CD4-positive, alpha-beta T cell treated with Interleukin-15 for 1 hour (primary cell): ENCODE results near the gene GRID1.

Experiments used
- DNase-seq: peaks from one replicate; pipeline ENCODE4 v3.0.0-alpha.2; 2020

The GRID1 gene

DNA sequence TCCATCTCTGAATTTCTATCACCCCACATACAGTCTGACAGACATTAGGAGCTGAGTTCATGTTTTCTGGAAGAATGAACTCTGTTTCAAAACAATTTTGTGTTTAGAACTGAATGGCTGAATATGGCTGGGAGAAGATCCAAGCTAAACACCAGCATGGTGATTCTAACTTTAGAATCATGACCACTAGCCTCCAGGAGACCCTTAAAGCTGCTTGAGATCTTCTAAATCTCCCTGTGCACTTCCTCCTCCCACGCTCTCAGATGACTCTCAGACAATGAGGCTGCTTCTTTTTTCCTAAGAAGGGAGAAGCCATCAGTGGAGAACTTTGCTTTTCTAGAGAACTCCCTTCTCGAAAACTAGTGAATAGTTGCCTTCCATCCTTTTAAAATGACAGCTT is 711.2 kb downstream of the GRID1 start:
- no peak for DNase-seq

DNA sequence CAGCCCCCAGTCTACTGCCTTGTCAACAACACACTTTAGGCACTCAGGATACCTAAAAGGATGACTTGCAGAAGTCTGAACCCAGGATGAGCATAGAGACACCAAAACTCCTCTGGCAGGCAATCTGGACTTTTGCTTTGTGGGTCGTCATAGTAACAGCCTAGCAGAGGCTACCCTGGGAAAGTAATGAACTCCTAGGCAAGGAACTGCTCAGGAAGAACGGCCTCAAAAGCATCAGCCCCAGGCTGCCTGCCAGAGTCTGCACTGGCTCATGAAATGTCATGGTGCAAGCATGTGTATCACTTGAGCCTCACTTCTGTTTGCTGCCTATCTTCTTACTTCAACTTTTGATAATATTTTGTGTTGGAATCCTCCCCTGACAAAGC is 715.1 kb downstream of the GRID1 start:
- DNase-seq = no peak

DNA sequence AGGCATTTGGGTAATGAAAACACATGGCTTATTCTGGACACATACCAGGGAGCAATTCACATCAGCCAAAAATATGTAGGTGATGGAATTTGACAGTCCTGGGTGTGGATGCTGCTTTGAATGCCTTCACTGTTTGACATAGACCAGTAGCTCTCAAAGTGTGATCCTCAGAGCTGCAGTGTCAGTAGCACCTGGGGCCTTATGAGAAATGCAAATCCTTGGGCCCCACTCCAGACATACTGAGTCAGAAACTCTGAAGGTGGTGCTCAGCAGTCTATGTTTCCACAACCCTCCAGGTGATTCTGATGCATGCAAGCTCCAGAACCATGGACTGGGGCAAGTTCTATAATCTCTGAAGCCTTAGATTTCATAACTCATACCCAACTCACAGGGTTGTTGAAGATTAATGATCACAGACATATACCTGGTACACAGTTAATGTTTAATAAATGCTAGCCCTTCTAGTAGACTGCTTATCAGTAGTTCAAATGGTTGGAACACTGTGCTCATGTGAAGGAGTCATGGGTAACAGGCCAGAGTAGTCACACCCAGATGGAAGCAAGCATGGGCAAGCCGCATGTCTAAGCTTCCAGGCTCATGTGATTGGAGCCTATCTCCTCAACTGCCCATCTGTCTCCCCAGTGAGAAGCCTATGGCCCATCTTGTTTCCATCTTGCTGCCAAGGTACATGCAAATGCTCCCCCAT is 715.7 kb downstream of the GRID1 start:
- no peak for DNase-seq

DNA sequence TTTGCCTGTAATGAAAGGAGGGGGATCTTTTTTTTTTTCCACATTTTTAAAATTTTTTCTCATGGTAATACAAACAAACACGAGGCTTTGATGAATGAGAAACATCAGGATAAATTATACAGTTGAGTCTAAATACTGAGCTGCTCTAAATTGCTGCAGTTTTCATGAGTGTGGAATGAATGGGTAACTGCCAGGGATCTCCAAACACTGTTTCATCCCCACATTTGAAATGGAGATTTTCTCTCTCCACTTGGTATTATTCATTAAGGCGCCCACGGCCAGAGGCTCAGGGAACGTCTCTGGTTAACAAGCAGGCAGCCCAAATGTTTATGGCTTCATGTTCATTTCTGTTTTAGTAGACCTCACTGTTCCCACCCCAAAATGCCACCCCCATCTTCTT is 717.1 kb downstream of the GRID1 start:
- no peak for DNase-seq

DNA sequence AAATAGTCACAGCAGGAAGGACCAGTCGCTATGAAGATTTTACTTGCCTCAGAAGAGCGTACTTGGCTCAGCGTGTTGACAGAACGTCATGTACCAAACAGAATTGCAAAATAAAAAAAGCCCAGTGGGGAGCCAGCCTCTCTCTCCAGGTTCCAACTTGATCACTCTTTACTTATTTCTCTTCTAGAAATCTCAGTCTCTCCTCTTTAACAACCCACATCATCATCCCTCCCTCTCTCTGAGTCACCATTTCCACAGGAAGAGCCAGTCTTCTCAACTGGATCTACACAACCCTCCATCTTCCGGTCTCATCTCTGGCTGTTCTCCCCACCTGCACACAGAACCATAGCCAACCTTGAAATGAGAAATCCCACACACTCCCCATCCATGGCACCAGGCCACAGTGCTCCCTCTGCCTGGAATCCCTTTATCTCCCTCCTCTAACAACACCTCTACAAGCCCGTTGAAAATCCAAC is 718.3 kb downstream of the GRID1 start:
- DNase-seq = no peak

DNA sequence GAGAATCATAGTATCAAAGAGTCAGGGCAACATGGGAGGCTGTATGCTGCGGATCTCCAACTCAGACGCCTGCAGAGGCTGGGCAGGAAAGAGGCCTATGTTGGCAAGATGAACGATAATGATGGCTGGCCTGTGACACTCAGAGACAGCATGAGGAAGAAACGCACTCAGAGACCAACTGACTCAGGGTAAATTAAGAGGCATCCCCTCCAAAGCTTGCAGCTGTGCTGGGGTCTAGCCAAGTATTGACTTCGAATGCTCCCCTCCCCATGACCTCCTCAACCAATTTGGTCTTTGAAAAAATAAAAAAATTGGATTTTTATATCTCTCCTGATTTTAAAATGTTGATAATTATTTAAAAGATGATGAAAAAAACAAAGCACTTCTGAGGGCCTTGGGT is 718.9 kb downstream of the GRID1 start:
- no peak for DNase-seq

DNA sequence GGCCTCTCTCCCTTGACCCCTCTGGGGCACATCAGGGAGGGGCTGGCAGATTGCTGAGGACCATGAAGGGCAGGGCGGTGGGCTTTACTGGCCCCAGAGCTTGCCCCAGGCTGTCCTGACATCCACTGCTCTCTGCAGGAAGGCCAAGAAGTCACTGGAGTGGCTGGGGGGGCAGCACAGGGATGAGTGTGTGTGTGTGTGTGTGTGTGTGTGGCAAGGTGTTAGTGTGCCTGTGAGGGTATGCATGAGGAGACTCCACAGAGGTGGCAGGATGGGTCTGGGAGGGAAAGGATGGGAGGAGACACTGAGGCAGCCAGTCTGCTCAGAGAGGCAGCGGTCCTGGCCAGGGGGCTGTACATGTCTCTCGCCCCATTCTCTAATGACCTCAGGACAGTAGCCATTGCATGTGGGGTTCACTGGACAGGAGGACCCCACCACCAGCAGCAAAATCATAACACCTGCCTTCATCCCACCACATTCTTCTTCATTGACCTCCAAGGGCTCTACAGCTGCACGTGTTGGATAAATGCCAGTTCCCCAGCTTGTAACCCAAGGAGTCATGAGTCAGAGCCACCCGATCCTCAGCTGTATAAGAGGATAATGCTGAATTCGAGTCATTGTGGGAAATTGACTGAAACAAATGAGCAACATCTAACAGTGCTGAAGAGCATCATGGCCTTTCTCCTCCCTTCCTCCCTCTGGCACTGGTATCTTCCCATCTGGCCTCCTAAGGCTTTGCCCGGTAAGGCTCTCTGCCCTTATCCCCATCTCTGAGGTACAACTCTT is 720.5 kb downstream of the GRID1 start:
- DNase-seq = no peak

DNA sequence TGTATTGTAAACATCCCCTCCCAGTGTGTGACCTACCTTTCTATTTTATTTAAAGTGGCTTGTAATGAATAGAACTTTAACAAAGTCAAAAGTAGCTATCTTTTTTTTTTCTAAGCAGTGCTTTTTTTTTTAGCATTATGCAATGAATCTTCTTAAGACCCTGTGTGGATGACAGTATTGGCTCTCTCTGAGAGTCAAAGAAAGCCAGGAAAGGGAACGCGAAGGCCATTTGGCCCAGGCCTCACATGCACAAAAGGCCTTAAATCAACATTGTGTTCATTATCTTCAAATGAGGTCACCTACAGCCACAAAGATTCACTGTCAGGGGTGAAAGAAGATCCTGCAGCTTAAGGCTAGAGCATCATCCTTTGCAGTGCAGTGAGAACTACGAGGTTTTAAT is 721.5 kb downstream of the GRID1 start:
- DNase-seq = no peak

DNA sequence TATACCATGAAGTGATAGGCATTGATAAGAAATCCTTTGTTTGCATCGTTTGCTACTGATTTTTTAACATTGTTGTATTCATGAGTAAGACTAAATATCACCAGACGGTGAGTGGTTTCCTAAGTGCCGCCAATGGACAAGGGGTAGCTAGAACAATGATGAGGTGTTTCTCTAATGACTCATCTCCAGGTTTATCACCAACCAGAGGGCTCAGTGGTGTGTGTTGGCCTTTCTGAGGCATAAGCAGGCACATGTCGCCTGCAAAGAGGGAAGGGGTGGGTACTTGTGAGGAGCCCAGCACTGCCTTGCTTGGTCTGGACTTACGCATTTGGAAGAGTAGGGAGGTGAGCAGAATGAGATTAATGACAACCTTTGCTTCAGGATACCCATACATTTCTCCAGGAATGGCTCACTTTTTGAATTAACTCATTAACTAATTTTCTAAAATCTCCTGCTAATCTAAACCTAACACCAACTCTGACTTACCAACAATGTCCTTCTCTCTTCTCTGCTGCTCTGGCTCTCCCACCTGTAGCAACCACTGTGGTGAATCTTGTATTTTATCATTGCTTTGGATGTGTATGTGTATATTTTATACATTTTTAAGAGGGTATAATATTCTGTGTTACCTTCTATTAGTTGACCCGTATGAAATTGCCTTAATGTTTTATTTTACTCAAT is 722.6 kb downstream of the GRID1 start:
- no peak for DNase-seq

DNA sequence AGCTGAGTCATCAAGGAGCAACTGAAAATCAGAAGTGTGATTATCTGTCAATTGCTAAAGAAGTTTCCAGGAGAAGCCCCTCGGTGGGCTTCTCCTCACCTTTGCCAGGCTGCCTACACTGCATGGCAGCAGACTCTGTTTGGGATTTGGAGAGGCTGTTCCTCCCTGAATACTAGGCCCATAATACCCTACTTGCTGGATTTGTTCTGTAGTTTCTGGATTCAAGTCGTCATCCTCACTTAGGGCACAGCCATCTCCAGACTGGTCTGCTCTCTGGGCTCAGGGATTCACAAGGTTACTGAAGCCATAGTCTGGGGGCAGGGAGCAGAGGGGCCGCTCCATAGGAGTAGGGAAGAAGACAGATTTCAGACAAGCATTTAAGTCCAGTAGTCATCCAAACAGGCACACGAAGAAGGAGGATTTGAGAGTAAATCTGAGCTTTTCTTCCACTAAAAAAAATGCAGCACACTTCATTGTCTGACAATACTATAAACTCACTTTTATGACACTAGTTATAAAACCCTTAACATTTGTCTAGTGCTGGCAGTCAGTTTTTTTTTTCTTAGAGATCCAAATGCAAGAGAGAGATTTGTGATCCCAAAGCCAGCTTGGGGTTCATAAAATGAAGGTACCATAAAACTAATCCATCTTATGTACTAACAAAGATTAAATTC is 723.3 kb downstream of the GRID1 start:
- no peak for DNase-seq

DNA sequence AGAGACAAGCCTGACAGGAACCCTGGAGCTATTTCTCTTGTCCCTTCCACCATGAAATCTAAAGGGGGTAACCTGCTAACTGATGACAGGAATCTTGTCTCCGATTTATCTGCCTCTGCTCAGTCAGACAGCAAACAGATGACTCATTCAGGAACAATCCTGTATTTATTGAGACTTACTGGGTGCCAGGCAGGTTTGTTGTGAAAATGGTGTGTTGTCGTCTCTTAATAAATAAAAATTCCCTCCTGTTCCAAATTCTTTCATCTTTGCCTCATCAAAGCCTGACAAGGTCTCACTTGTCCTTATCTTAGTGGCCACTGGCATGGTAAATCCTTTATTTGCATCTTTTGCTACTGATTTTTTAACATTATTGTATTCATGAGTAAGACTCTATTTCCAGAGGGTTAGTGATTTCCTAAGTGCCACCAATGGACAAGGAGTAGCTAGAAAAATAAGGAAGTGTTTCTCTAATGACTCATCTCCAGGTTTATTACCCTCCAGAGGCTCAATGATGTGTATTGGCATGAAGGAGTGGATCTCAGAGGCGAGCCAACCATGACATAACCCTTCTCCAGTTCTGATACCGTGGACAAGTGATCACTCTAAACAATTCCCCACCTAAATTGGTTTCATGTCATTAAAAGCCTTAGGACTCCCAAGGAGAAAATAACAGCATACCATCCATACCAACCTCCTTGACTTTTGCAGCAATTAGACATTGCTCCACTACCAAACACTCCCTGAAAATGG is 724.0 kb downstream of the GRID1 start:
- DNase-seq = no peak

DNA sequence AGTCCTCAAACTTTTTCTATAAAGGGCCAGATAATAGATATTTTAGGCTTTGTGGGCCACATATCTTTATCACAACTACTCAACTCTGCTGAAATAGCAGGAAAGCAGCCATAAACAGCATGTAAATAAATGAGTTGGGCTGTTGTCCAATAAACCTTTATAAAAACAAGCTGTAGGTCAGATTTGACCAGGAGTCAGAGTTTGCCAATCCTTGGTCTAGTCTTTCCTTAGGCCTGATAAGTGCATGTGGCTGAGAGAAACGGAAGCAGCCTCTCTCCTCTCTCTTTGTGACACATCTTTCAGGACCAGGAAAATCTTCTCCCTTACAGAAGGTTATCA is 724.5 kb downstream of the GRID1 start:
- DNase-seq = no peak

DNA sequence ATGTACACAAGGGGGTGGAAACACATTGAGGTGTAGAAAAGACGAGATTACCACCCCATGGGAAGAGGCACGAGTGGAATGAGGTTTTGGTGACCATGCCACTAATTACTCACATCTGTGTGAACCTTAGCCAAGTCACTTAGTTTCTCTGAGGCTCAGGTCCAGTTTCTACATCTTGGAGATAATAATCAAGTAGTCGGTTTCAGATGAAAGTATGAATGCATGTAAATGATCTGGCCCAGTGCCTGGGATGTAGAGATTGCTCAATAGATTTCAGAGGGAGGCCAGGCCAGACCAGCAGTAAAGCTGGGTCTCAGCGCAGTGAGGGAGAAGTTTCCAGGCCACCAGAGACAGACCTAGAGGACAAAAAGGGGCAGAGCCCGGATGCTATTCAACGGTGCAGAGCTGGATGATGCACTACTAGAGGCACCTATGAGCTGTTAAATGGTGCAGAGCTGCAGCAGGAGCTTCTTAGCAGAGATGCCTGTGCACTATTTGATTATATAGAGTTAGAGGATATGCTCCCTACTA is 725.1 kb downstream of the GRID1 start:
- no peak for DNase-seq

DNA sequence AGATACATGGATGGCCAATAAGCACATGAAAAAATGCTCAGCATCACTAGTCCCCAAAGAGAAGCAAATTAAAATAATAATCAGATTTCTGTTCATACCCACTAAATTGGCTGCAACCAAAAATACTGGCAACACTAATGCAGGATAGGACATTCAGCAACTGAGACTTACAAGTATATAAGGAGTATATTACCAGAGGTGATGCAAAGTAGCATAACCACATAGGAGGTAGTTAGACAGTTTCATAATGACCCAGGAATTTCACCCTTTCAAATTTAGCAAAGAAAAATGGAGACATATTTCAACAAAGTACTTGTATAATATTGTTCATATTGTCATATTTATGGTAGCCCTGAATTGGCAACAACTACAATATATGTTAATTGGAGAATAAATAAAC is 727.8 kb downstream of the GRID1 start:
- DNase-seq = no peak

DNA sequence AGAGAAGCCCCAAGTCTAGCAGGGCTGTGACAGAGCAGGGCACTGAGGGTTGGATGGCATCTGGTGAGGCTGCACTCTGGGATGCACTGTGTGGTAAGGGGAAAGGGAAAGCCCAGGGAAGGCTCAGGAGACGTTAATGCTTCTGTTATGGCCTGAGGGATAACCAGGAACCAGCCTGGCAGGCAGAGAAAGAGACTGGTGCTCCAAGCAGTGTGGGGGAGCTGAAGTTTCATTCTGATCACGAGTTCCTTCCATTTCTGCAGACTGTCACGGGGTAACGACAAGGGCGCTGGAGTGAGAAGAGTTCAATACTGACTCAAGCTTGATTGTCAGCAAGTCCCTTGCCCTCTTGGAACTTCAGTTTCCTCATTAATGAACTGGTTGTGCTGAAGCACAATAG is 730.9 kb downstream of the GRID1 start:
- no peak for DNase-seq

DNA sequence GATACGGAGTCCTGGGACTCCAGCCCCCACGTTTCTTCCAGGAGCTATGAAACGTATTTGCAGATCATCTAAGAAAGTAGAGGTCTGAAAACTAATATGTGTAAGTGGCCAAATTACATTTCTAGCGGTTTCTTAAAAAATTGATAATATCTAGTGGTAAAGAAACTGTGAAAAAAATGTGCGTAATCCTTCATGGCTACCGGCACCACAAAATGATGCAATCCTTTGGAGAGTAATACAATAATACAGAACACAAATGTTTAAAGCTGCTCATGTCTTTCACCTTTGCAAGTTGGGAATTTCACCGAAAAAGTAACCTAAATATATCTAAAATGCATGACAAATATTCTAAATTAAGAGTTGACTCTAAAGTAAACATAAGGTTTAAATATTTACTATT is 742.1 kb downstream of the GRID1 start:
- no peak for DNase-seq

DNA sequence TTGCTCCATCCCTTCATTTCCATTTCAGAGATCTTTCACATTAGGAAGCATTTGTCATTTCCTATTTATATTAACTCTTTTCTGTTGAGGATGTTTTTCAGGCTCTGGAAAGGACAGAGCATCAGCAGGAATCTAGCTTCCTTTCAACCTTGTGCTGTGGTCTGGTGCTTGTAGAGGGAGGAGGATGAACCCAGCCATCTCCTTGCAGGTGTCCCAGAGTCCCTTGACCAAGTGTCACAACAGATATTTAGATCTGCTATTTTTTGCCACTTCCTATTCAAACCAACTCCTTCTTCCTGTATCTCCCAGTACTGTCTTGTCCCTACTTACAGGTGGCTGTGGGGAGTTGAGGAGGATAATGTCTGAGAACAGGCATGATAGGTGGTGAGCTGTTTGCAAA is 742.8 kb downstream of the GRID1 start:
- no peak for DNase-seq

DNA sequence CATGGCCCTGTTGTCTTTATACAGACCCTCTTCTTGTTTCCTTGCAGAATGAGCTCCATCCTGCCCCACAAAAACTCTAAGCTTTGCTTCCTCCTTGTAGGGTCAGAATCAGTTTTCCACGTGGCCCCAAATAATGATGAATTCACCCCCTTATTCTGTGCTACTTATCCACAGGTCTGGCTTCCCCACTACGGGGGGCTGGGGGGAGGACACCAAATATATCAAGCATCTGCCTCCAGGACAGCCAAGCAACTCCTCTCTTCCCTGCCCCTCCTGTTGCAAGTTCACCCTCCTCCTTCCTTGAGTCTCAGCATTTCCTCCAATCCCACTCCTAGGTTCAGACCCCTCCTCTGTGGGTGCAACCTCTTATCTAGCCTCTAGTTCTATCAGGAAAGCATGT is 743.3 kb downstream of the GRID1 start:
- DNase-seq = no peak

DNA sequence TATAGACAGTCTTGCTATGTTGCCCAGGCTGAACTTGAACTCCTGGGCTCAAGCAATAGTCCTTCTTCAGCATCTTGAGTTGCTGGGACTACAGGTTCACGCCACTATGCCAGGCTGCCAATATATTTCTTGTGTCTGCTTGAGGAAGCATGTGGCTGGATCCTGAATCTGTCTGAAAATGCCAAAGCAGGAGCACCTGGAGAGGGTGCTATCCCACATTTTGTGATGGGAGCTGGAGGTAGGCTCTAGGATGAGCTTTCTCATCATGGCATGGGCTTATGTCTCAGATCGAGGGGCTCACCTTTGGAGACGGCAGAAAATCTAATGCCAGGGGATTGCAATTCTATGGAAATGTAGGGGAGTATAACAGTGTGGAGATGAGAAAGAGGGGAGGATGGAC is 744.2 kb downstream of the GRID1 start:
- no peak for DNase-seq

DNA sequence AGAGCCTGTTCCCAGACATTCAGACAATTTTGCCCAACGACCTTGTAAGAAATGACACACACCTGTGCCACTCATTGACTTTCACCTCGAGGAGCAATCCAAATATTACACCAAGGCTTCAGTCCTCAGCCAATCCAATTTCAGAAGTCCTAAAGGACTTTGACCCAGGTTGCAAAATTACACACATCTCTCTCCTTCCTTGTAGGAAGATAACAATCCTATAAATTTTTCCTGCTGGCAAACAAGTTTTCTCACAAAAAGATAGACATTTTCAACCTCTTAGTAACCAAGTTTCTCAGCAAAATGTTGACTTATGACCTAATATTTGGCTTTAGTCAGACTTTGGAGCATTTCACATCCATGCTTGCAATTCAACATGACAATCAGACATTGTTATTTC is 745.0 kb downstream of the GRID1 start:
- no peak for DNase-seq

DNA sequence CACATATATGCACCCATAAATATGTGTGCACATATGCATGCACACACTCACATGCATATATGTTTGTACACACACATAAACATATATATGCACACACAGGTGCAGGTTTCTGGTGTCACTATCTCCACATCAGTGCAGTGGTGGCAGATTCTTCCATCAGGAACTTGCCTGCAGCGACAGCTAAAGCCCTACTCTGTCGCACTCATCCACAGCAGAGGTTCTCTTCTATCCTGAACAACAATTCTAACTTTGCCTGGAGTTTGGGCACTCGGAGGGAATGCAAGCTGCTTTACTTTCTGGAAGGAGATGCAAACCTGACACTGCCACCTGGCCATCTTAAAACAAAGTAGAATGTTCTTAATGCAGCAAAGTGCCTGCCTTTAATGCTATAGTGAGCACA is 745.8 kb downstream of the GRID1 start:
- no peak for DNase-seq

DNA sequence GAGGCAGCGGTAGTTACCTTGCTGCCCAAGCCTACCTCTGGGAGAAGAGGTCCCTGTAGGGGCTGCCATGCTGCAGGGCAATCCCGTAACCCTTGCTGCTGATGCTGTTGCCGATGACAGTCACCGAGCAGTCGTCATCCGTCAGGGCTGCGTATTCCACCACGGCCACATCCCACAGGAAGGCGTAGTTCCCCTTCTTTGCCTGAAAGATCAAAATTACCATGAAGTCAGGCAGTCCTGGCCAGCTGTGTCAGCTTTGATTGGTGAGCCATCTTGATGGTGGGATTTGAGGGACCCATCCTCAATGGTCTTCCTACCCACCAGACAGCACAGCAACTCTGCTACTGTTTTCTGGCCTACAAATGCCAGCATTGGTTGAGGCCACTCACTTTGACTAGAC is 746.8 kb downstream of the GRID1 start:
- DNase-seq = no peak

DNA sequence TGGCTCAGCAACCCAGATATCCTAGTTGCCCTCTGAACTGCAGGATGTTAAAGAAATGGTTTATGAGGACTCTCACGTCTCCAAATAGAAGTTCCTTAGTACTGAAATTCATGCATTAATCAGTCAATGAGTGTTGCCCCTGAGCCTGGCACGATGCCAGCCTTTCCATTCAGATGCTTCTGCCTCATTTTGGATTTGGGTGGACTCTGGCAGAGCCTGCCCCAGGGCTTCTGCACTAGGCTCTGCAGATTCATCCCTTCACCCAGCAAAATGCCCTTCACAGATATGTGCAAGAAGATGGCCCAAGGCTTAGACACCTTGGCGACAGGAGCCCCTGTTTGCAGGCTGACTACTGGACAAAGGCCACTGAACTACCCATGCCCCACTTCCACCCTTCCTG is 747.8 kb downstream of the GRID1 start:
- no peak for DNase-seq
